H1 (cell line): Measurements from ENCODE around the gene RFLNA. TPM values are rescaled to one million over a fixed set of nuclear protein-coding genes. Genes with fewer than 3 reads are reported as not detected.

Experiments
- E2F6 ChIP-seq: IDR thresholded peaks from 2 replicates; pipeline ENCODE4 v1.6.1; 2012; ENCODE audit warnings: inconsistent platforms
- GABPA ChIP-seq: IDR thresholded peaks from 2 replicates; pipeline ENCODE4 v1.6.1; 2011; ENCODE audit warnings: mild to moderate bottlenecking, low read length, moderate library complexity, borderline replicate concordance; ENCODE audit not compliant: insufficient read depth
- HDAC2 ChIP-seq, 2 experiments: fragments of 300-600 bp in 1 of 2; sonication (generic) in 1 of 2; IDR thresholded peaks; 2 replicates each; pipeline ENCODE4 v1.6.1; 2011 to 2012; ENCODE audit warnings: low read depth in 2 of 2, low read length in 2 of 2, mild to moderate bottlenecking in 2 of 2, moderate library complexity in 2 of 2, borderline replicate concordance in 1 of 2, inconsistent platforms in 1 of 2
- SIRT6 ChIP-seq: IDR thresholded peaks from one replicate; pipeline ENCODE4 v1.7.1; 2012; ENCODE audit warnings: low read length, inconsistent platforms
- USF2 ChIP-seq: IDR thresholded peaks from 2 replicates; pipeline ENCODE4 v1.6.1; 2011; ENCODE audit warnings: low read length, improper control_type of control experiment
- polyA plus RNA-seq, 7 experiments: library from polyadenylated mRNA; depleted of rRNA in 3 of 7; stranded (reverse) in 5 of 7; unstranded in 2 of 7; fragments of >200 nt in 5 of 7; fragments of 200-250 nt in 2 of 7; gene quantifications; 1 replicate in 5 of 7; 2 replicates in 1 of 7; 4 replicates in 1 of 7; pipeline versions ENCODE4 v1.2.1 to v1.2.3, GENCODE V29; 2011 to 2013; ENCODE audit warnings: missing spikeins in 2 of 7, mixed read lengths in 2 of 7
- total RNA-seq: library from RNA; stranded (reverse); fragmentation: NEBNext Ultra II Directional; extraction: Animal tissue kit (Norgen Biotek cat#: 25700); gene quantifications from 2 replicates; pipeline ENCODE4 v1.2.1, GENCODE V29; 2021
- TF ChIP-seq, protein P1 (sequence below): fragments of 300-600 bp; sonication (generic); IDR thresholded peaks from 2 replicates; pipeline ENCODE4 v1.7.1; 2012; ENCODE audit warnings: low read length, moderate library complexity, mild to moderate bottlenecking, inconsistent platforms; ENCODE audit not compliant: insufficient replicate concordance

Gene RFLNA
- total and polyA plus RNA-seq, 2 of the 8 experiments (the other 6 are each of a cell fraction or from before 2014, with no cell fraction given): 6.4 to 6.6 TPM

DNA sequence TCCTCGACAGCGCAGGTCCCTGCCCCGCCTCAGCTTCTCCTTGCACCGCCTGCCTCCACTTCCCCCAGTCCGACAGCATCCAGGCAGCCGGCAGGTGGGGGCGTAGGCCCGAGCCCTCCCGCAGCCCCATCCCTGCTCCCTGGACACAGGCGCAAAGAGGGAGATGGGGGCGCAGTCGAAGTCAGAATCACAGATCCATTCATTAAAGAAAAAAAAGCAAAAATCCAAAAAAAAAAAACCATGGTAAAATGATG is 41.2 kb downstream of the RFLNA start (continued):
- TF ChIP-seq, protein P1, sequence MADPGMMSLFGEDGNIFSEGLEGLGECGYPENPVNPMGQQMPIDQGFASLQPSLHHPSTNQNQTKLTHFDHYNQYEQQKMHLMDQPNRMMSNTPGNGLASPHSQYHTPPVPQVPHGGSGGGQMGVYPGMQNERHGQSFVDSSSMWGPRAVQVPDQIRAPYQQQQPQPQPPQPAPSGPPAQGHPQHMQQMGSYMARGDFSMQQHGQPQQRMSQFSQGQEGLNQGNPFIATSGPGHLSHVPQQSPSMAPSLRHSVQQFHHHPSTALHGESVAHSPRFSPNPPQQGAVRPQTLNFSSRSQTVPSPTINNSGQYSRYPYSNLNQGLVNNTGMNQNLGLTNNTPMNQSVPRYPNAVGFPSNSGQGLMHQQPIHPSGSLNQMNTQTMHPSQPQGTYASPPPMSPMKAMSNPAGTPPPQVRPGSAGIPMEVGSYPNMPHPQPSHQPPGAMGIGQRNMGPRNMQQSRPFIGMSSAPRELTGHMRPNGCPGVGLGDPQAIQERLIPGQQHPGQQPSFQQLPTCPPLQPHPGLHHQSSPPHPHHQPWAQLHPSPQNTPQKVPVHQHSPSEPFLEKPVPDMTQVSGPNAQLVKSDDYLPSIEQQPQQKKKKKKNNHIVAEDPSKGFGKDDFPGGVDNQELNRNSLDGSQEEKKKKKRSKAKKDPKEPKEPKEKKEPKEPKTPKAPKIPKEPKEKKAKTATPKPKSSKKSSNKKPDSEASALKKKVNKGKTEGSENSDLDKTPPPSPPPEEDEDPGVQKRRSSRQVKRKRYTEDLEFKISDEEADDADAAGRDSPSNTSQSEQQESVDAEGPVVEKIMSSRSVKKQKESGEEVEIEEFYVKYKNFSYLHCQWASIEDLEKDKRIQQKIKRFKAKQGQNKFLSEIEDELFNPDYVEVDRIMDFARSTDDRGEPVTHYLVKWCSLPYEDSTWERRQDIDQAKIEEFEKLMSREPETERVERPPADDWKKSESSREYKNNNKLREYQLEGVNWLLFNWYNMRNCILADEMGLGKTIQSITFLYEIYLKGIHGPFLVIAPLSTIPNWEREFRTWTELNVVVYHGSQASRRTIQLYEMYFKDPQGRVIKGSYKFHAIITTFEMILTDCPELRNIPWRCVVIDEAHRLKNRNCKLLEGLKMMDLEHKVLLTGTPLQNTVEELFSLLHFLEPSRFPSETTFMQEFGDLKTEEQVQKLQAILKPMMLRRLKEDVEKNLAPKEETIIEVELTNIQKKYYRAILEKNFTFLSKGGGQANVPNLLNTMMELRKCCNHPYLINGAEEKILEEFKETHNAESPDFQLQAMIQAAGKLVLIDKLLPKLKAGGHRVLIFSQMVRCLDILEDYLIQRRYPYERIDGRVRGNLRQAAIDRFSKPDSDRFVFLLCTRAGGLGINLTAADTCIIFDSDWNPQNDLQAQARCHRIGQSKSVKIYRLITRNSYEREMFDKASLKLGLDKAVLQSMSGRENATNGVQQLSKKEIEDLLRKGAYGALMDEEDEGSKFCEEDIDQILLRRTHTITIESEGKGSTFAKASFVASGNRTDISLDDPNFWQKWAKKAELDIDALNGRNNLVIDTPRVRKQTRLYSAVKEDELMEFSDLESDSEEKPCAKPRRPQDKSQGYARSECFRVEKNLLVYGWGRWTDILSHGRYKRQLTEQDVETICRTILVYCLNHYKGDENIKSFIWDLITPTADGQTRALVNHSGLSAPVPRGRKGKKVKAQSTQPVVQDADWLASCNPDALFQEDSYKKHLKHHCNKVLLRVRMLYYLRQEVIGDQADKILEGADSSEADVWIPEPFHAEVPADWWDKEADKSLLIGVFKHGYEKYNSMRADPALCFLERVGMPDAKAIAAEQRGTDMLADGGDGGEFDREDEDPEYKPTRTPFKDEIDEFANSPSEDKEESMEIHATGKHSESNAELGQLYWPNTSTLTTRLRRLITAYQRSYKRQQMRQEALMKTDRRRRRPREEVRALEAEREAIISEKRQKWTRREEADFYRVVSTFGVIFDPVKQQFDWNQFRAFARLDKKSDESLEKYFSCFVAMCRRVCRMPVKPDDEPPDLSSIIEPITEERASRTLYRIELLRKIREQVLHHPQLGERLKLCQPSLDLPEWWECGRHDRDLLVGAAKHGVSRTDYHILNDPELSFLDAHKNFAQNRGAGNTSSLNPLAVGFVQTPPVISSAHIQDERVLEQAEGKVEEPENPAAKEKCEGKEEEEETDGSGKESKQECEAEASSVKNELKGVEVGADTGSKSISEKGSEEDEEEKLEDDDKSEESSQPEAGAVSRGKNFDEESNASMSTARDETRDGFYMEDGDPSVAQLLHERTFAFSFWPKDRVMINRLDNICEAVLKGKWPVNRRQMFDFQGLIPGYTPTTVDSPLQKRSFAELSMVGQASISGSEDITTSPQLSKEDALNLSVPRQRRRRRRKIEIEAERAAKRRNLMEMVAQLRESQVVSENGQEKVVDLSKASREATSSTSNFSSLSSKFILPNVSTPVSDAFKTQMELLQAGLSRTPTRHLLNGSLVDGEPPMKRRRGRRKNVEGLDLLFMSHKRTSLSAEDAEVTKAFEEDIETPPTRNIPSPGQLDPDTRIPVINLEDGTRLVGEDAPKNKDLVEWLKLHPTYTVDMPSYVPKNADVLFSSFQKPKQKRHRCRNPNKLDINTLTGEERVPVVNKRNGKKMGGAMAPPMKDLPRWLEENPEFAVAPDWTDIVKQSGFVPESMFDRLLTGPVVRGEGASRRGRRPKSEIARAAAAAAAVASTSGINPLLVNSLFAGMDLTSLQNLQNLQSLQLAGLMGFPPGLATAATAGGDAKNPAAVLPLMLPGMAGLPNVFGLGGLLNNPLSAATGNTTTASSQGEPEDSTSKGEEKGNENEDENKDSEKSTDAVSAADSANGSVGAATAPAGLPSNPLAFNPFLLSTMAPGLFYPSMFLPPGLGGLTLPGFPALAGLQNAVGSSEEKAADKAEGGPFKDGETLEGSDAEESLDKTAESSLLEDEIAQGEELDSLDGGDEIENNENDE: no peak
- TF ChIP-seq GABPA (no peak), USF2 (no peak), E2F6 (no peak), HDAC2 (IDR thresholded peaks at IDR 0.05; ENCODE audit: borderline replicate concordance in 1 of 2, low read depth in 2 of 2, low read length in 2 of 2) (no peak), SIRT6 (no peak)
